Peyer's patch (tissue), 4 donors: ENCODE data around the gene MICAL3. TPM values are rescaled to one million over a fixed set of nuclear protein-coding genes. Genes with fewer than 3 reads are reported as not detected.
A peak's percentile ranks its signal among the peaks of the same experiment; 100 is the strongest.

Source experiments
- DNase-seq, 3 donors: peaks; one replicate each; pipeline ENCODE4 v3.0.0-alpha.2; 2017 to 2019
- H3K27ac ChIP-seq, 4 donors: fragments of 200-600 bp; sonication (generic); one replicate each; pipeline ENCODE4 v1.5.1; 2016 to 2019
- H3K27me3 ChIP-seq, 2 donors: fragments of 200-600 bp; sonication (generic); one replicate each; pipeline ENCODE4 v1.5.1; 2019
- H3K36me3 ChIP-seq, 3 donors: fragments of 200-600 bp; sonication (generic); one replicate each; pipeline ENCODE4 v1.5.1; 2016 to 2019
- H3K4me1 ChIP-seq, 4 donors: fragments of 200-600 bp; sonication (generic); one replicate each; pipeline ENCODE4 v1.5.1; 2016 to 2019
- H3K4me3 ChIP-seq, 4 donors: fragments of 200-600 bp; sonication (generic); 1 replicate in 3 of 4; 2 replicates in 1 of 4; pipeline ENCODE4 v1.5.1; 2016 to 2019; ENCODE audit warnings: mild to moderate bottlenecking in 1 of 4
- H3K9me3 ChIP-seq, 4 donors: fragments of 200-600 bp; sonication (generic); one replicate each; pipeline ENCODE4 v1.5.1; 2016 to 2019; ENCODE audit warnings: mild to moderate bottlenecking in 1 of 4
- POLR2A ChIP-seq, 2 donors: fragments of 450-650 bp; IDR thresholded peaks; one replicate each; pipeline ENCODE4 v1.5.1; 2017; ENCODE audit warnings: antibody characterized with exemption in 2 of 2, mild to moderate bottlenecking in 2 of 2, moderate library complexity in 2 of 2
- total RNA-seq, 4 donors: library from RNA; depleted of rRNA; stranded (reverse); fragments of >200 nt; gene quantifications; one replicate each; pipeline ENCODE4 v1.1.0, GENCODE V29; 2016
- TF ChIP-seq, protein P1 (sequence below), 6 experiments: fragments of 450-650 bp in 4 of 6; fragments of 200-600 bp in 2 of 6; sonication (generic) in 1 of 6; IDR thresholded peaks; one replicate each; pipeline ENCODE4 v1.5.1; 2017 to 2019; ENCODE audit warnings: antibody characterized with exemption in 6 of 6, mild to moderate bottlenecking in 3 of 6, moderate library complexity in 1 of 6

MICAL3 gene
- total RNA-seq, 4 donors from 2014 or later = 68.5 to 99.1 (median 88.7) TPM

DNA sequence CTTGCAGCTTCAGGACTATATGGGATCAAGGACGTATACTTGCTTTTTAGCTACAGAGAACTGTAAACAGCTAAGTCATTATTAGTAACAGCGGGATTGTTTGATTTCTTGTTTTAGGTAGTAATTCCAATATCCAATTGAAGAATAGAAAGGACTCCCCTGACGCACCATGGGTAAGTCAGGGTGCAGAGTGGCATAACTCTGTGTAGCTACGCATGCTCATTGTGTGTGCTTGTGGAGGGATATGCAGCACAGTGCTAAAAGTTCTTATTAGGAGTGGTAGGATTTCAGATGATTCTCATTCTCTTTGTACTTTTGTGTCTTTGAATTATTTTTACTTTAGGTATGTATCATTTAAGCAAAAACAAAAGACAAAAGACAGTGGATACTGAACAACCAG, 45.7 kb upstream of the MICAL3 start:
- peaks cover 2 to 23% (median 13%) of the 10 kb centered on the region in 4 donors for H3K4me1 ChIP-seq

DNA sequence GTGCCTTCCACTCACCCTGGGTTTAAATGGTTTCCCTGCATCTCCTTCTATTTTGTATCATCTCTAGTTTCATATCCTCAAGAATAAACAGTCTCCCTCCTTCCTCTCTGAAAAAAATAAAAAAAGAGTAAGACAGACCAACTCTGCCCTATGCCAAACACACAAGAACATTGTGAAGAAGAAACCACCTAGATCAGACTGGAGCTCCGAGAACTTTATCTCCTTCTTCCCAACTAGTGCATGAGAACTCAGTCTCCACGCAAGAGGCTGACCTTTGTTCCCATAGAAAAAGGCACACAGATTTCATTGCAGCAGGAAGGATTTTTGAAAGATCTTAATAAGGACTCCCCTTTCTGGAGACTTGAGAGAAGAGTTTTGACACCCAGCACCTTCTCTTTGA, 44.7 kb upstream of the MICAL3 start:
- peaks cover 2 to 23% (median 14%) of the 10 kb centered on the region in 4 donors for H3K4me1 ChIP-seq
- no peak for DNase-seq
- H3K27me3 ChIP-seq = no peaks in the 10 kb centered on the region
- H3K27ac ChIP-seq = peak overlapping the region in 3 of 4 donors; percentile 43 to 74 (median 58)
- H3K9me3 ChIP-seq = no peaks in the 10 kb centered on the region
- no peaks in the 10 kb centered on the region for H3K36me3 ChIP-seq
- H3K4me3 ChIP-seq = no peak overlapping the region
- TF ChIP-seq POLR2A (IDR thresholded peaks at IDR 0.05) = no peak
- TF ChIP-seq, protein P1, sequence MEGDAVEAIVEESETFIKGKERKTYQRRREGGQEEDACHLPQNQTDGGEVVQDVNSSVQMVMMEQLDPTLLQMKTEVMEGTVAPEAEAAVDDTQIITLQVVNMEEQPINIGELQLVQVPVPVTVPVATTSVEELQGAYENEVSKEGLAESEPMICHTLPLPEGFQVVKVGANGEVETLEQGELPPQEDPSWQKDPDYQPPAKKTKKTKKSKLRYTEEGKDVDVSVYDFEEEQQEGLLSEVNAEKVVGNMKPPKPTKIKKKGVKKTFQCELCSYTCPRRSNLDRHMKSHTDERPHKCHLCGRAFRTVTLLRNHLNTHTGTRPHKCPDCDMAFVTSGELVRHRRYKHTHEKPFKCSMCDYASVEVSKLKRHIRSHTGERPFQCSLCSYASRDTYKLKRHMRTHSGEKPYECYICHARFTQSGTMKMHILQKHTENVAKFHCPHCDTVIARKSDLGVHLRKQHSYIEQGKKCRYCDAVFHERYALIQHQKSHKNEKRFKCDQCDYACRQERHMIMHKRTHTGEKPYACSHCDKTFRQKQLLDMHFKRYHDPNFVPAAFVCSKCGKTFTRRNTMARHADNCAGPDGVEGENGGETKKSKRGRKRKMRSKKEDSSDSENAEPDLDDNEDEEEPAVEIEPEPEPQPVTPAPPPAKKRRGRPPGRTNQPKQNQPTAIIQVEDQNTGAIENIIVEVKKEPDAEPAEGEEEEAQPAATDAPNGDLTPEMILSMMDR (IDR thresholded peaks at IDR 0.05) = no peak

More for the DNA sequence above, 45.7 kb upstream of the MICAL3 start:
- H3K27ac ChIP-seq = peak overlapping the region in 2 of 4 donors; percentile 58 to 74
- no peak for DNase-seq
- H3K9me3 ChIP-seq = no peaks in the 10 kb centered on the region
- no peaks in the 10 kb centered on the region for H3K36me3 ChIP-seq
- TF ChIP-seq, protein P1 (IDR thresholded peaks at IDR 0.05) = no peak
- TF ChIP-seq POLR2A (IDR thresholded peaks at IDR 0.05) = no peak
- H3K4me3 ChIP-seq = no peak overlapping the region
- no peaks in the 10 kb centered on the region for H3K27me3 ChIP-seq

DNA sequence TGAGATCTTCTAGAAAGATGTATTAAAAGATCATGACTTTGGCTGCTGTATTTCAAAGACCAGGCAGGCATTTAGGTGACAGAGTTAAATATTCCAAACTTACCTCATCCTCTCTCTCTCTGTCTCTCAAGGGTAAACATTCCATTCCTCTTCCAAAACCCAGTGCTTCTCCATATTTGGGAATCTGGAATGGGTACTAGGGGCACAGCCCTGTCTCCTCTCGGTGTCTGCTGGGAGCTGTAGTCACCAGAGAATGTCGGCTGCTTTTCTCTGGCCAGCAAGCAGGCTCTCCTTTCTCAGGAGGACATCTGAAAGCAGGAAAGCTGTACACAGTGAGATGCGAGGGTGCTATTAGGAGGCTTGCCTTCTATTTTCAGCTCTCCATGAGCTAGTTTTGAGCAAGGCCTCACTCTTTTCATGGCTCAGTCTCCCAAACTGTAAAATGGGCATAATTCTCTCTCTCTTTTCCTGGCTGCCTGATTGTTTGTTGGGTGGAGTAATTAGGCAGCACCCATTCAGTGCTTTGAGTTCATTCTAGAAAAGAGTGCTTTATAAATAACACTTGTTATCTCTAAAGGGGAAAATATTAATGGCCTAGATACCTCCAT, 44.1 kb upstream of the MICAL3 start:
- Histone ChIP-seq H3K27ac (peak overlapping the region; percentile 19 to 74 (median 50)), H3K4me3 (no peak overlapping the region), H3K4me1 (peaks cover 2 to 23% (median 14%) of the 10 kb centered on the region in 4 donors), H3K9me3 (no peaks in the 10 kb centered on the region), H3K36me3 (no peaks in the 10 kb centered on the region), H3K27me3 (no peaks in the 10 kb centered on the region)
- TF ChIP-seq, protein P1 (IDR thresholded peaks at IDR 0.05) = no peak
- no peak for TF ChIP-seq POLR2A (IDR thresholded peaks at IDR 0.05)
- no peak for DNase-seq

DNA sequence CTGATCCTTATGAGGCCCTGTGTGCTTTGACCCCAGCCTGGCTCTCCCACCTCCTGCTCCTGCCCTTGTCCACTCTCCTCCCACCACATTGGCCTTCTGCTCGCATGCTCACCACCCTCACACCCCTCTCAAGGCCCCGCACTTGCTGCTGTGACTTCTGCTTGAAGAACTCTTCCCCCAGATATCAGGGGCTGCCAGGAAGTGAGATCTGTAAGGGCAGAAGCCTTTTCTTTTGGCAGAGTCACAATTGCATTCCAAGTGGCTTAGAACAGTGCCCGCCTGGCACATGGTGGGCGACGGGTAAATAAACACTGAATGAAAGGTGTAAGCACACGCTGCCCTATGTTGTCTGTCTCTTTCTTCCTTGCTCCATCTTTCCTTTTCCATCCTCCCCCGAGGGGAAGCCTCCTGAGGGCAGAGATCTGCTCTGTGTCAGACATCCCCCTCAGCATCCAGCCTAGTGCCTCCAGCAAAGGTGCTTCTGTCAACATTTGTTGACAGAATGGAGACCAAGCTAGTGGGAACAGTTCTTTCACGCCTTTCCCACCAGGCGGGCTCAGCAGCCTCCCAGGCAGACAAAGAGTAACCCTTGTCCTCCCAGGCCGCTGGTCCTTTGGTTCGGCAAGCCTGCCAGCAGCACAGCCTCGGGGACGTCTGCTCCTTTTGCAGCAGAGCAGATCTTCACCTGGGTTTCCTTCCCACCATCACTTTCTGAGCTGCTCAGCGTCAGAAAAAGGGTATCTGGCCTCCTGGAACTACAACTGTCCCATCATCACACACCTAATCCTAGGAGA, 43.4 kb upstream of the MICAL3 start:
- no peak for DNase-seq
- no peaks in the 10 kb centered on the region for H3K36me3 ChIP-seq
- H3K4me1 ChIP-seq = peaks cover under 1 to 26% (median 14%) of the 10 kb centered on the region in 4 donors
- TF ChIP-seq, protein P1 (IDR thresholded peaks at IDR 0.05) = no peak
- no peak for TF ChIP-seq POLR2A (IDR thresholded peaks at IDR 0.05)
- H3K27me3 ChIP-seq = no peaks in the 10 kb centered on the region
- no peaks in the 10 kb centered on the region for H3K9me3 ChIP-seq
- H3K4me3 ChIP-seq = no peak overlapping the region
- peak overlapping the region; percentile 19 to 76 (median 47) for H3K27ac ChIP-seq

DNA sequence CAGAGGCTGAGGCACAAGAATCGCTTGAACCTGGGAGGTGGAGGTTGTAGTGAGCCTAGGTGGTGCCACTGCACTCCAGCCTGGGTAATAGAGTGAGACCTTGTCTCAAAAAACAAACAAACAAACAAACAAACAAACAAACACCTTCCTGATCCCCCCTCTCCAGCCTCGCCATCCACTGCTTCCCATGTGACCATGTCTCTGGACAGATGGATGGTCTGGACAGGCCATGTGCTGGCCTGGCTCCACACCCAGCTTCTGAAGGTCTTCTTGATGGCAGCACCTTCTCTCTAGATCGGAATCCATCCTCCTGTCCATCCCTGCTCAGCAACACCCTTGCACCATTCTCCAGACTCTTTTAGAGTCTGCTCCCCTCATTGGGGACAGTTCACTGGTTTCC, 42.8 kb upstream of the MICAL3 start:
- no peak for DNase-seq
- Histone ChIP-seq H3K9me3 (no peaks in the 10 kb centered on the region), H3K27me3 (no peaks in the 10 kb centered on the region), H3K4me1 (peaks cover 2 to 31% (median 14%) of the 10 kb centered on the region in 4 donors), H3K4me3 (no peak overlapping the region), H3K36me3 (no peaks in the 10 kb centered on the region), H3K27ac (peak overlapping the region; percentile 19 to 76 (median 47))
- TF ChIP-seq, protein P1 (IDR thresholded peaks at IDR 0.05) = no peak
- TF ChIP-seq POLR2A (IDR thresholded peaks at IDR 0.05) = no peak
